Measurements from ENCODE around the gene DENND2C. TPM values are rescaled to one million over a fixed set of nuclear protein-coding genes. Genes with fewer than 3 reads are reported as not detected.
"Not testable (repeated sequence)": the region's sequence is repeated elsewhere in the genome, so short reads cannot be mapped to it uniquely, and the experiment has no call there.

Gene DENND2C
- total RNA-seq, 1 experiment from 2014 or later, result 3.6 TPM

- Histone ChIP-seq H2AK5ac (ENCODE audit: insufficient read length, low read length) (no peak overlapping the region), H2BK20ac (ENCODE audit: low read depth, low read length, poor library complexity, severe bottlenecking) (no peak overlapping the region), H3K23ac (ENCODE audit: insufficient read length, low read depth, low read length) (no peak overlapping the region), H3K79me1 (ENCODE audit: insufficient read depth, low read depth, low read length, poor library complexity, severe bottlenecking) (no peaks in the 10 kb centered on the region), H3K56ac (ENCODE audit: insufficient read length, low read depth, low read length) (no peak overlapping the region), H3T11ph (ENCODE audit: low read length) (no peak overlapping the region), H4K5ac (ENCODE audit: insufficient read length, low read depth, low read length) (no peak overlapping the region), H2BK12ac (ENCODE audit: insufficient read length, low read depth, low read length) (no peak overlapping the region), H3K79me2 (ENCODE audit: insufficient read depth, low read length) (no peaks in the 10 kb centered on the region), H3K9me3 (ENCODE audit: control insufficient read depth, low read depth, low read length) (no peaks in the 10 kb centered on the region), H2BK120ac (ENCODE audit: low read depth, low read length, poor library complexity, severe bottlenecking) (no peak overlapping the region), H3K18ac (ENCODE audit: insufficient read length, low read depth, low read length) (no peak overlapping the region), H4K91ac (ENCODE audit: insufficient read length, low read depth, low read length) (no peak overlapping the region), H4K20me1 (ENCODE audit: control insufficient read depth, insufficient read depth, insufficient read length) (no peaks in the 10 kb centered on the region), H3K4ac (ENCODE audit: low read depth, low read length) (no peak overlapping the region), H2AFZ (ENCODE audit: low read length) (no peak overlapping the region), H3K27ac (ENCODE audit: insufficient read length, low read depth, low read length) (no peak overlapping the region), H3K23me2 (ENCODE audit: insufficient read length, low read depth, low read length, poor library complexity, severe bottlenecking) (no peaks in the 10 kb centered on the region), H3K14ac (ENCODE audit: insufficient read depth, low read length) (no peak overlapping the region), H3K9ac (ENCODE audit: extremely low read depth, insufficient read length, low read length) (no peak overlapping the region), H3K4me1 (ENCODE audit: insufficient read depth, low read length) (no peaks in the 10 kb centered on the region), H3K4me2 (ENCODE audit: insufficient read depth, insufficient read length, low read length) (no peak overlapping the region), H4K8ac (replicated peaks; ENCODE audit: insufficient read length, low read depth, low read length) (no peak overlapping the region), H3K27me3 (ENCODE audit: insufficient read depth, low read length) (no peaks in the 10 kb centered on the region), H2BK15ac (ENCODE audit: low read depth, low read length) (no peak overlapping the region), H2BK5ac (ENCODE audit: insufficient read length, low read length) (no peak overlapping the region)
- no peak for DNase-seq
- TF ChIP-seq, protein P1, sequence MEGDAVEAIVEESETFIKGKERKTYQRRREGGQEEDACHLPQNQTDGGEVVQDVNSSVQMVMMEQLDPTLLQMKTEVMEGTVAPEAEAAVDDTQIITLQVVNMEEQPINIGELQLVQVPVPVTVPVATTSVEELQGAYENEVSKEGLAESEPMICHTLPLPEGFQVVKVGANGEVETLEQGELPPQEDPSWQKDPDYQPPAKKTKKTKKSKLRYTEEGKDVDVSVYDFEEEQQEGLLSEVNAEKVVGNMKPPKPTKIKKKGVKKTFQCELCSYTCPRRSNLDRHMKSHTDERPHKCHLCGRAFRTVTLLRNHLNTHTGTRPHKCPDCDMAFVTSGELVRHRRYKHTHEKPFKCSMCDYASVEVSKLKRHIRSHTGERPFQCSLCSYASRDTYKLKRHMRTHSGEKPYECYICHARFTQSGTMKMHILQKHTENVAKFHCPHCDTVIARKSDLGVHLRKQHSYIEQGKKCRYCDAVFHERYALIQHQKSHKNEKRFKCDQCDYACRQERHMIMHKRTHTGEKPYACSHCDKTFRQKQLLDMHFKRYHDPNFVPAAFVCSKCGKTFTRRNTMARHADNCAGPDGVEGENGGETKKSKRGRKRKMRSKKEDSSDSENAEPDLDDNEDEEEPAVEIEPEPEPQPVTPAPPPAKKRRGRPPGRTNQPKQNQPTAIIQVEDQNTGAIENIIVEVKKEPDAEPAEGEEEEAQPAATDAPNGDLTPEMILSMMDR (conservative IDR thresholded peaks at IDR 0.05), result no peak
- H3K4me1 Mint-ChIP-seq, result no peaks in the 10 kb centered on the region
- no peaks in the 10 kb centered on the region; the same call in 1 of the 2 replicates for H3K27me3 Mint-ChIP-seq (ENCODE audit: low read depth)
- no peak overlapping the region for H3K4me3 Mint-ChIP-seq
- H3K27ac Mint-ChIP-seq, result no peak overlapping the region
- H3K36me3 Mint-ChIP-seq (ENCODE audit: insufficient read depth in 1 of 3, low read depth in 3 of 3), result peaks cover 30 to 61% (median 51%) of the 10 kb centered on the region in 3 experiments; a peak in 6 of 7 replicates
- H3K9me3 Mint-ChIP-seq, result peaks cover 4 to 7% of the 10 kb centered on the region in 2 experiments; a peak in 3 of 5 replicates
Observed at GRCh38 chr1:114564141-114564540, 105.7 kb downstream of the DENND2C start.

DNA sequence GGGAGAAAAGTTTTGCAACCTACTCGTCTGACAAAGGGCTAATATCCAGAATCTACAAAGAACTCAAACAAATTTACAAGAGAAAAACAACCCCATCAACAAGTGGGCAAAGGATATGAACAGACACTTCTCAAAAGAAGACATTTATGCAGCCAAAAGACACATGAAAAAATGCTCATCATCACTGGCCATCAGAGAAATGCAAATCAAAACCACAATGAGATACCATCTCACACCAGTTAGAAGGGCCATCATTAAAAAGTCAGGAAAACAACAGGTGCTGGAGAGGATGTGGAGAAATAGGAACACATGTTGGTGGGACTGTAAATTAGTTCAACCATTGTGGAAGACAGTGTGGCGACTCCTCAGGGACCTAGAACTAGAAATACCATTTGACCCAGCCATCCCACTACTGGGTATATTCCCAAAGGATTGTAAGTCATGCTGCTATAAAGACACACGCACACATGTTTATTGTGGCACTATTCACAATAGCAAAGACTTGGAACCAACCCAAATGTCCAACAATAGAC, 106.8 kb downstream of the DENND2C start:
- not testable (repeated sequence) for H3K4me1 ChIP-seq (ENCODE audit: insufficient read depth, low read length); H2AFZ ChIP-seq (ENCODE audit: low read length); H4K5ac ChIP-seq (ENCODE audit: insufficient read length, low read depth, low read length); H3K18ac ChIP-seq (ENCODE audit: insufficient read length, low read depth, low read length); H3K27me3 ChIP-seq (ENCODE audit: insufficient read depth, low read length); H4K20me1 ChIP-seq (ENCODE audit: control insufficient read depth, insufficient read depth, insufficient read length); H3K79me2 ChIP-seq (ENCODE audit: insufficient read depth, low read length); H4K91ac ChIP-seq (ENCODE audit: insufficient read length, low read depth, low read length); H4K8ac ChIP-seq (replicated peaks; ENCODE audit: insufficient read length, low read depth, low read length); H3K9ac ChIP-seq (ENCODE audit: extremely low read depth, insufficient read length, low read length); H2BK20ac ChIP-seq (ENCODE audit: low read depth, low read length, poor library complexity, severe bottlenecking); H3K56ac ChIP-seq (ENCODE audit: insufficient read length, low read depth, low read length); H2BK12ac ChIP-seq (ENCODE audit: insufficient read length, low read depth, low read length); H2BK120ac ChIP-seq (ENCODE audit: low read depth, low read length, poor library complexity, severe bottlenecking); H3K23ac ChIP-seq (ENCODE audit: insufficient read length, low read depth, low read length); H3K4me1 Mint-ChIP-seq; H2BK15ac ChIP-seq (ENCODE audit: low read depth, low read length); H3K23me2 ChIP-seq (ENCODE audit: insufficient read length, low read depth, low read length, poor library complexity, severe bottlenecking); H3K4me3 Mint-ChIP-seq; H3K79me1 ChIP-seq (ENCODE audit: insufficient read depth, low read depth, low read length, poor library complexity, severe bottlenecking); H3K27ac Mint-ChIP-seq; H3K4me2 ChIP-seq (ENCODE audit: insufficient read depth, insufficient read length, low read length); H3T11ph ChIP-seq (ENCODE audit: low read length); H3K9me3 ChIP-seq (ENCODE audit: control insufficient read depth, low read depth, low read length); H3K27ac ChIP-seq (ENCODE audit: insufficient read length, low read depth, low read length); H2AK5ac ChIP-seq (ENCODE audit: insufficient read length, low read length); H3K14ac ChIP-seq (ENCODE audit: insufficient read depth, low read length); H2BK5ac ChIP-seq (ENCODE audit: insufficient read length, low read length); DNase-seq; H3K27me3 Mint-ChIP-seq (ENCODE audit: low read depth); H3K4ac ChIP-seq (ENCODE audit: low read depth, low read length); H3K9me3 Mint-ChIP-seq
- WGBS (ENCODE audit: extremely low coverage, insufficient read length, low lambda C conversion rate), result no CpG with 5 or more reads among the region's 3 CpGs
- peaks cover 27 to 50% (median 40%) of the 10 kb centered on the region in 3 experiments; a peak in 6 of 7 replicates for H3K36me3 Mint-ChIP-seq (ENCODE audit: insufficient read depth in 1 of 3, low read depth in 3 of 3)
